Measurements from ENCODE around the gene IL36A. TPM values are rescaled to one million over a fixed set of nuclear protein-coding genes. Genes with fewer than 3 reads are reported as not detected.

IL36A gene
- total and polyA plus RNA-seq, 7 donors, result not detected

- DNase-seq (no peak), ATAC-seq (no peak)
- no peaks in the 10 kb centered on the region for H3K9me3 ChIP-seq
- H3K4me3 ChIP-seq, result no peak overlapping the region
- TF ChIP-seq, protein P1, sequence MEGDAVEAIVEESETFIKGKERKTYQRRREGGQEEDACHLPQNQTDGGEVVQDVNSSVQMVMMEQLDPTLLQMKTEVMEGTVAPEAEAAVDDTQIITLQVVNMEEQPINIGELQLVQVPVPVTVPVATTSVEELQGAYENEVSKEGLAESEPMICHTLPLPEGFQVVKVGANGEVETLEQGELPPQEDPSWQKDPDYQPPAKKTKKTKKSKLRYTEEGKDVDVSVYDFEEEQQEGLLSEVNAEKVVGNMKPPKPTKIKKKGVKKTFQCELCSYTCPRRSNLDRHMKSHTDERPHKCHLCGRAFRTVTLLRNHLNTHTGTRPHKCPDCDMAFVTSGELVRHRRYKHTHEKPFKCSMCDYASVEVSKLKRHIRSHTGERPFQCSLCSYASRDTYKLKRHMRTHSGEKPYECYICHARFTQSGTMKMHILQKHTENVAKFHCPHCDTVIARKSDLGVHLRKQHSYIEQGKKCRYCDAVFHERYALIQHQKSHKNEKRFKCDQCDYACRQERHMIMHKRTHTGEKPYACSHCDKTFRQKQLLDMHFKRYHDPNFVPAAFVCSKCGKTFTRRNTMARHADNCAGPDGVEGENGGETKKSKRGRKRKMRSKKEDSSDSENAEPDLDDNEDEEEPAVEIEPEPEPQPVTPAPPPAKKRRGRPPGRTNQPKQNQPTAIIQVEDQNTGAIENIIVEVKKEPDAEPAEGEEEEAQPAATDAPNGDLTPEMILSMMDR (IDR thresholded peaks at IDR 0.05), result no peak
- H3K27ac ChIP-seq, result no peak overlapping the region
- H3K36me3 ChIP-seq (ENCODE audit: insufficient read depth in 1 of 2, low read depth in 1 of 2), result no peaks in the 10 kb centered on the region
- H3K4me1 ChIP-seq, result no peaks in the 10 kb centered on the region
- intact Hi-C loops (cut with DNase I), result no loop called here
- H3K27me3 ChIP-seq (ENCODE audit: insufficient read depth in 3 of 3, low read length in 2 of 3), result peaks cover 0 to 4% (median 0%) of the 10 kb centered on the region in 3 donors
- 32 to 73% (median 67%) methylated on average over 2 of the region's 2 CpGs for WGBS, 3 donors
Measured at GRCh38 chr2:112960230-112960825, 44.9 kb upstream of the IL36A start.

DNA sequence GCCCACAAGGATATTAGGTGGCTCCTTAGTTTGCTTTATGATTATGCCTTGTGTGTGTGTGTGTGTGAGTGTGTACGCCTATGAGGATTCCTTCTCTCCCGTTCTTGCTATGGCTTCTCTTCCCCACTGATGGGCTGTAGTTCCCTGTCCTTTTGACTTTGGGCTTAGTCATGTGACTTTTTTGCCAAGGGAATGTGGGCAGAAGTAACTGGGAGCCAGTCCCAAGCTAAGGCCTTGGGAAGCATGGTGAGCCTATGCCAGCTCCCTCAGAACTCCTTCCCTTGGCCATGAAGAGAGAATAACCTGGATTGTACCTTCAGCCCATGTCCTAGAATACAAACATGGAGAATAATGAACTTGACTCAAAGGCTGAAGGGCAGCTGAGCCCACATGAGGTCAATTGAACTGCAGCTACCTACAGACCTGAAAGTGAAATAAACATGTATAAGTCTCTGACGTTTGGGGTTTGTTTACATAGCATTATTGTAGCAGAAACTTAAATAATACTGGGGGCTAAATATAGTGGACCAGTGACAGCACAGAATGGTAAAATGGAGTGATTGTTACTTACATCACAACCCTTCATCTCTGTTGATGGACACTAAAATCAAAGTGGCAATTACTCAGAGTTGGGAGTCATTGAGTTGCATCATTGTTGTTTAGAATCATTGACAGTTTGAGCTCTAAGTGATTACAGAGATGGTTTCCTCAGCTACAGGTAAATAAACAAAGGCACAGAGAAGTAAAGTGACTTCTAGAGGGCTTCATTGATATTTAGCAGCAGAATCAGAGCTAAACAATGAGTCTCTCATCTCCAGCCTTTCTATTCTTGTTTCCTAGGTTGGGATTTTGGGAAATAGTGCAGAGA, 42.7 kb upstream of the IL36A start:
- no peak for DNase-seq

GRCh38 chr2:112967023-112967422, 38.2 kb upstream of the IL36A start:
- Histone ChIP-seq H3K4me1 (no peaks in the 10 kb centered on the region), H3K27ac (no peak overlapping the region), H3K9me3 (no peaks in the 10 kb centered on the region), H3K4me3 (no peak overlapping the region), H3K36me3 (ENCODE audit: insufficient read depth in 1 of 2, low read depth in 1 of 2) (no peaks in the 10 kb centered on the region), H3K27me3 (ENCODE audit: insufficient read depth in 3 of 3, low read length in 2 of 3) (no peaks in the 10 kb centered on the region)
- WGBS, 3 donors, result 79 to 84% (median 83%) methylated on average over 2 of the region's 2 CpGs
- no peak for DNase-seq
- TF ChIP-seq, protein P1 (IDR thresholded peaks at IDR 0.05), result no peak
- intact Hi-C loops (cut with DNase I), result no loop called here
- no peak for ATAC-seq

More for the DNA sequence above, 42.7 kb upstream of the IL36A start:
- Histone ChIP-seq H3K4me1 (no peaks in the 10 kb centered on the region), H3K4me3 (no peak overlapping the region), H3K36me3 (ENCODE audit: insufficient read depth in 1 of 2, low read depth in 1 of 2) (no peaks in the 10 kb centered on the region), H3K27ac (no peak overlapping the region), H3K27me3 (ENCODE audit: insufficient read depth in 3 of 3, low read length in 2 of 3) (no peaks in the 10 kb centered on the region), H3K9me3 (no peaks in the 10 kb centered on the region)
- intact Hi-C loops (cut with DNase I), result no loop called here
- 73 to 86% (median 77%) methylated on average over 3 of the region's 3 CpGs for WGBS, 3 donors
- TF ChIP-seq, protein P1 (IDR thresholded peaks at IDR 0.05), result no peak
- ATAC-seq, result no peak

- Histone ChIP-seq H3K4me3 (no peak overlapping the region), H3K27ac (no peak overlapping the region), H3K27me3 (ENCODE audit: insufficient read depth in 3 of 3, low read length in 2 of 3) (no peaks in the 10 kb centered on the region), H3K36me3 (ENCODE audit: insufficient read depth in 1 of 2, low read depth in 1 of 2) (no peaks in the 10 kb centered on the region), H3K9me3 (no peaks in the 10 kb centered on the region), H3K4me1 (no peaks in the 10 kb centered on the region)
- TF ChIP-seq, protein P1 (IDR thresholded peaks at IDR 0.05), result no peak
- 89 to 97% (median 92%) methylated on average over 5 of the region's 5 CpGs for WGBS, 3 donors
- DNase-seq (no peak), ATAC-seq (no peak)
- intact Hi-C loops (cut with DNase I), result no loop called here
Measured at GRCh38 chr2:112972423-112973086, 32.7 kb upstream of the IL36A start.
